HEK293 (cell line): ENCODE data around the gene ZNF569.

ENCODE experiments used
- ATF2 ChIP-seq: fragments of 450-650 bp; formaldehyde crosslinking; IDR thresholded peaks from 2 replicates; pipeline ENCODE4 v1.5.1; 2016; ENCODE audit warnings: missing biosample characterization, missing genetic modification characterization, low read depth
- BCL6B ChIP-seq: fragments of 450-650 bp; formaldehyde crosslinking; IDR thresholded peaks from 2 replicates; pipeline ENCODE4 v1.5.1; 2017; ENCODE audit warnings: missing biosample characterization, missing genetic modification characterization
- GFI1B ChIP-seq: fragments of 450-650 bp; formaldehyde crosslinking; IDR thresholded peaks from 2 replicates; pipeline ENCODE4 v1.5.1; 2016; ENCODE audit warnings: missing biosample characterization, missing genetic modification characterization
- GLIS2 ChIP-seq: fragments of 450-650 bp; formaldehyde crosslinking; IDR thresholded peaks from 2 replicates; pipeline ENCODE4 v1.5.1; 2016; ENCODE audit warnings: missing biosample characterization, missing genetic modification characterization
- KLF10 ChIP-seq: fragments of 450-650 bp; IDR thresholded peaks from 2 replicates; pipeline ENCODE4 v1.5.1; 2018; ENCODE audit warnings: missing biosample characterization, mild to moderate bottlenecking, missing genetic modification characterization
- MEIS1 ChIP-seq: sonication (generic); formaldehyde crosslinking; IDR thresholded peaks from 2 replicates; pipeline ENCODE4 v1.8.1; 2022; ENCODE audit warnings: missing genetic modification reagents, mild to moderate bottlenecking, borderline replicate concordance
- OSR2 ChIP-seq: fragments of 450-650 bp; formaldehyde crosslinking; IDR thresholded peaks from 2 replicates; pipeline ENCODE4 v1.5.1; 2016; ENCODE audit warnings: missing biosample characterization, missing genetic modification characterization
- OVOL3 ChIP-seq: fragments of 450-650 bp; formaldehyde crosslinking; IDR thresholded peaks from 2 replicates; pipeline ENCODE4 v1.5.1; 2016; ENCODE audit warnings: missing biosample characterization, missing genetic modification characterization
- RBAK ChIP-seq: fragments of 450-650 bp; formaldehyde crosslinking; IDR thresholded peaks from 2 replicates; pipeline ENCODE4 v1.5.1; 2016; ENCODE audit warnings: missing biosample characterization, missing genetic modification characterization
- REPIN1 ChIP-seq: fragments of 450-650 bp; formaldehyde crosslinking; IDR thresholded peaks from 2 replicates; pipeline ENCODE4 v1.5.1; 2017; ENCODE audit warnings: missing biosample characterization, missing genetic modification characterization, low read depth
- REST ChIP-seq: fragments of 450-650 bp; formaldehyde crosslinking; IDR thresholded peaks from 2 replicates; pipeline ENCODE4 v1.5.1; 2016; ENCODE audit warnings: missing biosample characterization, missing genetic modification characterization
- SALL2 ChIP-seq: fragments of 450-650 bp; formaldehyde crosslinking; IDR thresholded peaks from 2 replicates; pipeline ENCODE4 v1.5.0; 2017; ENCODE audit warnings: missing biosample characterization, mild to moderate bottlenecking, missing genetic modification characterization, borderline replicate concordance
- SETDB1 ChIP-seq: IDR thresholded peaks from one replicate; pipeline ENCODE4 v1.6.1; 2017; ENCODE audit warnings: mild to moderate bottlenecking, low read length, moderate library complexity, mixed read lengths; ENCODE audit not compliant: insufficient read length
- SP2 ChIP-seq: fragments of 450-650 bp; formaldehyde crosslinking; IDR thresholded peaks from 2 replicates; pipeline ENCODE4 v1.5.1; 2016; ENCODE audit warnings: missing biosample characterization, missing genetic modification characterization
- SP3 ChIP-seq: fragments of 450-650 bp; formaldehyde crosslinking; IDR thresholded peaks from 2 replicates; pipeline ENCODE4 v1.5.1; 2016; ENCODE audit warnings: missing biosample characterization, missing genetic modification characterization
- TCF7L2 ChIP-seq: IDR thresholded peaks from 2 replicates; pipeline ENCODE4 v1.6.1; 2011; ENCODE audit warnings: low read depth, mild to moderate bottlenecking, inconsistent platforms, low read length, moderate library complexity, borderline replicate concordance
- ZBTB17 ChIP-seq: fragments of 450-650 bp; formaldehyde crosslinking; IDR thresholded peaks from 2 replicates; pipeline ENCODE4 v1.5.1; 2016; ENCODE audit warnings: missing biosample characterization, missing genetic modification characterization
- ZFP3 ChIP-seq: fragments of 450-650 bp; formaldehyde crosslinking; IDR thresholded peaks from 2 replicates; pipeline ENCODE4 v1.5.1; 2016; ENCODE audit warnings: low read depth, missing biosample characterization, missing genetic modification characterization
- ZNF16 ChIP-seq: fragments of 450-650 bp; formaldehyde crosslinking; IDR thresholded peaks from 2 replicates; pipeline ENCODE4 v1.5.1; 2016; ENCODE audit warnings: low read depth, missing biosample characterization, missing genetic modification characterization
- ZNF2 ChIP-seq: fragments of 450-650 bp; formaldehyde crosslinking; IDR thresholded peaks from 2 replicates; pipeline ENCODE4 v1.5.1; 2016; ENCODE audit warnings: missing biosample characterization, missing genetic modification characterization
- ZNF280C ChIP-seq: fragments of 450-650 bp; formaldehyde crosslinking; IDR thresholded peaks from 2 replicates; pipeline ENCODE4 v1.5.1; 2016; ENCODE audit warnings: missing biosample characterization, missing genetic modification characterization
- ZNF292 ChIP-seq: fragments of 450-650 bp; formaldehyde crosslinking; IDR thresholded peaks from 2 replicates; pipeline ENCODE4 v1.5.1; 2016; ENCODE audit warnings: low read depth, missing biosample characterization, missing genetic modification characterization, borderline replicate concordance
- ZNF324 ChIP-seq: fragments of 450-650 bp; formaldehyde crosslinking; IDR thresholded peaks from 2 replicates; pipeline ENCODE4 v1.5.1; 2016; ENCODE audit warnings: missing biosample characterization, missing genetic modification characterization
- ZNF350 ChIP-seq: fragments of 450-650 bp; formaldehyde crosslinking; IDR thresholded peaks from 2 replicates; pipeline ENCODE4 v1.5.0; 2017; ENCODE audit warnings: missing biosample characterization, mild to moderate bottlenecking, missing genetic modification characterization
- ZNF391 ChIP-seq: fragments of 450-650 bp; formaldehyde crosslinking; IDR thresholded peaks from 2 replicates; pipeline ENCODE4 v1.5.1; 2016; ENCODE audit warnings: low read depth, missing biosample characterization, missing genetic modification characterization, borderline replicate concordance
- ZNF501 ChIP-seq: fragments of 450-650 bp; formaldehyde crosslinking; IDR thresholded peaks from 2 replicates; pipeline ENCODE4 v1.5.1; 2016; ENCODE audit warnings: missing biosample characterization, missing genetic modification characterization
- ZNF548 ChIP-seq: fragments of 450-650 bp; formaldehyde crosslinking; IDR thresholded peaks from 2 replicates; pipeline ENCODE4 v1.5.1; 2016; ENCODE audit warnings: missing biosample characterization, missing genetic modification characterization
- ZNF549 ChIP-seq: fragments of 450-650 bp; IDR thresholded peaks from 2 replicates; pipeline ENCODE4 v1.5.1; 2018; ENCODE audit warnings: missing biosample characterization, missing genetic modification characterization, mild to moderate bottlenecking, inconsistent platforms, moderate library complexity
- ZNF580 ChIP-seq: fragments of 450-650 bp; formaldehyde crosslinking; IDR thresholded peaks from 2 replicates; pipeline ENCODE4 v1.5.1; 2016; ENCODE audit warnings: missing biosample characterization, missing genetic modification characterization
- ZNF747 ChIP-seq: fragments of 450-650 bp; formaldehyde crosslinking; IDR thresholded peaks from 2 replicates; pipeline ENCODE4 v1.5.1; 2016; ENCODE audit warnings: missing biosample characterization, missing genetic modification characterization
- ZNF830 ChIP-seq: fragments of 450-650 bp; IDR thresholded peaks from 2 replicates; pipeline ENCODE4 v1.5.0; 2018; ENCODE audit warnings: missing biosample characterization, missing genetic modification characterization, low read depth, mild to moderate bottlenecking, moderate library complexity
- ZNF837 ChIP-seq: fragments of 450-650 bp; formaldehyde crosslinking; IDR thresholded peaks from 2 replicates; pipeline ENCODE4 v1.5.1; 2016; ENCODE audit warnings: missing biosample characterization, missing genetic modification characterization

Gene ZNF569

GRCh38 chr19:37370880-37371661 lies 96.2 kb downstream of the ZNF569 start, which contains the start of gene ZNF527 (continued):
- TF ChIP-seq ZNF830 (tag by site-specific recombination), result no peak
- peak; percentile 85 for TF ChIP-seq SP3
- peak; percentile 72 for TF ChIP-seq SP2
- no peak for TF ChIP-seq ZNF747 (tag by site-specific recombination)
- no peak for TF ChIP-seq ZFP3
- no peak for TF ChIP-seq SETDB1
- no peak; the same call in 1 of the 2 replicates for TF ChIP-seq OSR2 (tag by site-specific recombination)
- peak; percentile 97 for TF ChIP-seq ZNF391
- no peak for TF ChIP-seq BCL6B (tag by site-specific recombination)
- TF ChIP-seq ZNF549, result no peak
- peak; percentile 86 for TF ChIP-seq ZNF548 (tag by site-specific recombination)
- no peak for TF ChIP-seq MEIS1 (CRISPR knock-in tag)
- peak; percentile 99 for TF ChIP-seq ZBTB17
- no peak; the same call in 1 of the 2 replicates for TF ChIP-seq KLF10 (tag by site-specific recombination)
- TF ChIP-seq GFI1B (tag by site-specific recombination), result no peak
- peak; percentile 89 for TF ChIP-seq ZNF501 (tag by site-specific recombination)
- no peak for TF ChIP-seq ZNF350 (tag by site-specific recombination)
- TF ChIP-seq TCF7L2, result no peak
- TF ChIP-seq REST, result peak; percentile 50
- peak; percentile 88 for TF ChIP-seq GLIS2
- 0 out of 2 replicates have a peak, but pooled peaks have one; percentile 26 for TF ChIP-seq ZNF16 (tag by site-specific recombination)
- no peak for TF ChIP-seq SALL2 (tag by site-specific recombination)
- TF ChIP-seq ZNF837 (tag by site-specific recombination), result peak; percentile 79; the same call in 1 of the 2 replicates
- TF ChIP-seq ZNF292 (tag by site-specific recombination), result no peak
- peak; percentile 47 for TF ChIP-seq ZNF580 (tag by site-specific recombination)
- peak; percentile 93 for TF ChIP-seq ATF2
- TF ChIP-seq REPIN1 (tag by site-specific recombination), result peak; percentile 99
- TF ChIP-seq ZNF2 (tag by site-specific recombination), result peak; percentile 98
- peak; percentile 89 for TF ChIP-seq ZNF324
- peak; percentile 100 for TF ChIP-seq ZNF280C (tag by site-specific recombination)
- peak; percentile 83 for TF ChIP-seq RBAK (tag by site-specific recombination)
- peak; percentile 81; the same call in 1 of the 2 replicates for TF ChIP-seq OVOL3 (tag by site-specific recombination)
